ENCODE measurements around the gene FAM47B.

Gene FAM47B

DNA sequence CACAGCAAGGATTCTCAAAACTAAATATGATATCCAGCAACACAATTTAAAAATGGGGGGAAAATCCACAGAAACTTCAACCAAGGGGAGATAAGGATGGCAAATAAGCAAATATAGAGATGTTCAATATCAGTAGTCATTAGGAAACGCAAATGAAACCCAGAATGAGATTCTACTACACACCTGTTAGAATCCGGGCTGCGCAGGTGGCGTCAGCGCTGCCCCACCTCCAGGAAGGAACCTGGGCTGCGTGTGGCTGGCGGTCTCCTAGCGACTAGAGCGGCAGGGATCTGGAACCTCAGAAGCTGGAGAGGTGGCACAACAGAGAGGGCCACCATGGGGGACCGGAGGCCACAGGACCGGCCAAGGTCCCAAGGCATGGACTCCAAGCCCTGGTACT lies at the start of gene FAM47B:
Gene FAM47B (plus strand): TSS at position 301 of the 400 bp plus-strand sequence. CDS start 36 bp downstream, at position 337.
- no peak for DNase-seq

GRCh38 chrX:34893741-34894140 lies 48.9 kb upstream of the FAM47B start:
- no peak for DNase-seq

DNA sequence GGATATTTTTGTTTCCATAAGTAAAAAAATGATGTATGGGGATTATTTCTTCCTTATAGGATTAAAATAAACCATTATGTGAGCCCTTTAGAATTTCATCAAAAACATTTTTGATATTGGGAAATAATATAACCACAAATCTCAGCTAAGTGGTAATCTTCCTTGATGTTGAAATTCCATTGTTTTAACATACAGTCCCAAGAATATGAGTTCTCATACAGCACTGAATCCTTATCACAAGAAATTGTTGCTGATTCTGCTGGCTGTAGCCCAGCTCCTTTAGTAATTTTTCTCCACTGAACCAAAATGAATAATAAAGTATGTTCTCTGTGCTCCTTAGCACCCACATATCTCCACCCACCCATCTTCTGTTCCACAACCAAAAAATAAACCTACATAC lies 41.9 kb upstream of the FAM47B start:
- DNase-seq: no peak

GRCh38 chrX:34901761-34902160 lies 40.8 kb upstream of the FAM47B start:
- DNase-seq: no peak

GRCh38 chrX:34903316-34903715 lies 39.3 kb upstream of the FAM47B start:
- DNase-seq: no peak

GRCh38 chrX:34909151-34909550 lies 33.4 kb upstream of the FAM47B start:
- DNase-seq: no peak

DNA sequence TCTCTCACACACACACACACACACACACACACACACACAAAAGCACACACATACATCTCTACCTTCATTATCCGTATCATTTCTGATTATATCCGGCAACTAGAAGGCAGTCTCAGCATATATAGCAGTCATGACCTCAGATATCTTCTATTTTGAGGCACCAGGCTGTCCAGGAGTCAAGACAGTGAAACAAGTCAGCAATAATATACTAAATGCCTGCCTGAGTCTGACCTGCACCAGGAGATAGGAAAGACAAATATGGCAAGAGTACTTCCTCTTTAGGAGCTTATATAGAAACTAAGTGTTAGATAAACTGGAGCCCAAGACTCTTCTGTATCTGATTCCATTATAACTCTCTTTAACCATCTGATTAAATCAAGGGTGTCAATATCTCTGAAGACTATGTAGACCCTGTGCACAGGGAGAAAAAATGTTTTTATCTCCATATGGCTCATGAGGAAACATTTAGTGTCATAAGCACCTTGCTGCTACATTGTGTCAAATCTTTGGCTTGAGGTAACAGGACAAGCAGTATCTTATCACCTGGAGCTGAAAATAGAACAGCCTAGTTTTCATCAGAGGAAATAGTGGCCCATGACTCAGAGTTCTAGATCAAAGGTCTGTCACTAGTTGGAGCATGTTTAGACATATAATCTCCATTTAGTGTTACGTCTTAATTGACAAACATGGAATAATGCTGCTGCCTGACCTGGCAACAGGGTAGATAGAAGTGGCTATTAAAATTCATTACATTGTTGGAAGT lies 27.0 kb upstream of the FAM47B start:
- no peak for DNase-seq

- DNase-seq: no peak
These were observed 25.4 kb upstream of the FAM47B start for GRCh38 chrX:34917146-34917545.

DNA sequence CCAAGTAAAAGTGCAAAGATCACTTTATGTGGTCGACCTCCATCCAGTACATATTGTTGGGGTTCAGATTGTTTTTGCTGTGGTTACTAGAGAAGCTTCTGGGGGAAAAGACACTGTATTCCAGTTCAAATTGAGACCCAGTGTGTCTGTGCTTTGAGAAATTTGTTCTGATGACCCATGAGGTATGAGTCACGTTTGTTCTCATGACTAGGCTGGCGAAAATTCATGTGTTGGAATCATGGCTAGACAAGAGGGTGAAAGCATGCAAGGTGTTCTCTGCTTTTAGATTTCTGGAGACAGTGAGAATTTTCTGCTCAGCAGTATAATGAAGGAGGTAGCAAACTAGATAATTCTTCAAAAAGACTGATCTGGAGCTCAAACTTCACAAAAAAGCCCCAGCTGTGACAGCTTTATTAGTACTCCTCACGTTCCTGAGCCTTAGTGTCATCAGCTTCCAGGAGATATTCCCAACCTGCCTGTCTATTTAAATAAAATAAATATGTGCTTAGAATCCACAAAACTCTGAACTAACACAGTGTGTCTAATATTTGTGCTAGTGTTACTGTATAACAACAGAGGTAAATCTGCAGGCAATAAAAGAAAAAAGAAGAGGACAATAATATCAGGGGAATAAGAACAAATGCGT lies 24.4 kb upstream of the FAM47B start:
- DNase-seq: no peak

GRCh38 chrX:34918856-34919255 lies 23.7 kb upstream of the FAM47B start:
- no peak for DNase-seq

DNA sequence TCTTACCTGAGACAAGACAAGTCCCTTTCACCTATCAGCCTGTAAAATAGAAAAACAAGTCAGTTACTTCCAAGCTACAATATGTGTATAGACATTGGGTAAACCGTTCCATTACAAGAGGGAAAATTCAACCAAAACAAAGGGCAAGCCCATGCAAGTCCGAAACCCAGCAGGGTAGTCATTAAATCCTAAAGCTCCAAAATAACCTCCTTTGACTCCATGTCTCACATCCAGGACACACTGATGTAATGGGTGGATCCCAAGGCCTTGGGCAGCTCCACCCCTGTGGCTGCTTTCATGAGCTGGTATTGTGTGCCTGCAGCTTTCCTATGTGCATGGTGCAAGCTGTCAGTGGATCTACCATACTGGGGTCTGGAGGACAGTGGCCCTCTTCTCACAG lies 14.7 kb upstream of the FAM47B start:
- no peak for DNase-seq

DNA sequence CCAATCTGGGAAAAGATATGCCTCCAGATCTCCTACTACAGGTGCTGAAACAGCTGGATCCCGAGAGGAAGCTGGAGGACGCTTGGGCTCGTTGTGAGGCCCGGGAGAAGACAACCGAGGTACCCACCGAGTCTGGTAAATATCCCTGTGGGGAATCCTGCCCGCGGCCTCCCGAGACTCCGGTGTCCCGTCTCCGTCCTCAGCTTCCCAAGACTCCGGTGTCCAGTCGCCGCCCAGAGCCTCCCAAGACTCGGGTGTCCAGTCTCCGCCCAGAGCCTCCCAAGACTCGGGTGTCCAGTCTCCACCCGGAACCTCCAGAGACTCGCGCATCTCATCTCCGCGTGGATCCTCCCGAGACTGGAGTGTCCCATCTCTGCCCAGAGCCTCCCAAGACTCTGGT lies 639 bp downstream of the FAM47B start:
- no peak for DNase-seq

DNA sequence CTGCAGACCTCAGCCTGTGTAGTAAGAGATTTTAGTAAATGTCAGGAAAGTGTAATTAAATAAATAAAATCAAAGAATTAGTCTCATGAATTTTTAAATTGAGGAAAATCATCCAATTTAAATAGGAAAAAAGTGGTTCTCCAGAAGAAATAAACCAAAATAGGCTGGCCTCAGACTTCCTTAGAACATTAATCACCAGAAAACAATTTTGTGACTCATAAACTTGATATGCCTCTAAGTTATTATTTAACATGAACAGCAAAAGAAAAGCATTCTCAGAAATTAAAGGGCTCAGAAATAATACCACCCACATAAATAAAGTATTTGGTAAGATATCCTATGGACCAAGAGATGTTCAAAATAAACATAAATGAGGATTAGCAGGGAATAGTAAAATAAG lies 14.3 kb downstream of the FAM47B start:
- DNase-seq: no peak

DNA sequence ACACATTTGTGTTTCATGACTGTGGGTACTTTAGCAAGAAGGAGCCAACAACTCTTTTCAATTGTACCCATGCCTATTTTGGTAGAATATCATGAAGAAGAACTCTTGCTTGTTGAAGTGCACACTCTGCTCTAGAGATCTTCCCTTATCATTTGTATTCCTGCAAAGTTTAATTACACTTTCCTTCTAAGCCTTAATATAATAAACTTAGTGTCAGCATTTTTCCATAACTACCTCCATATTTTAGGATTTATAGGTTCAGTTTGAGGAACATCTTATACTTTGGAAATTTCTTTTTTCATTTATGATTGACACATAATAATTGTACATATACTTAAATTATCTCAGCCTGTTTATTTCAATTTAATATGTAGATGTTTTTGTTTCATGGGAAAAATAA lies 19.1 kb downstream of the FAM47B start:
- no peak for DNase-seq

GRCh38 chrX:34972206-34972605 lies 29.6 kb downstream of the FAM47B start:
- no peak for DNase-seq

DNA sequence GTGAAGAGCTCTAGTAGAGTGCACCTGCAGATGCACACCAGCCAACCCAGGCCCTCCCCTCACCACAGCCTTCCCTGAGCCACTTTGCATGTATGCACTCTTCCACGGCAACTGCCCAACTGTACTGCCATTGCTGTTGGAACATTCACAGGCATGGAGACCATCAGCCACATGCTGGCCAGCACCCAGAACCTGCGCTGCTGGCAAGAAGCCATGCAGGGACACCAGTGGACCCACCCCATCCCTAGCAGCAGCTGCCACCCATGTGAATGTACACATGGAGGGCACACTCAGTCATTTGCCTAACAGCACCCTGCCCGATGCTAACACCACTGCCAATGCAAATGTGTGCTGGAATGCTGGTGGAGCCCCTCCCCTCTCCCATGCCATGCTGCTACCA lies 35.6 kb downstream of the FAM47B start:
- DNase-seq: no peak

DNA sequence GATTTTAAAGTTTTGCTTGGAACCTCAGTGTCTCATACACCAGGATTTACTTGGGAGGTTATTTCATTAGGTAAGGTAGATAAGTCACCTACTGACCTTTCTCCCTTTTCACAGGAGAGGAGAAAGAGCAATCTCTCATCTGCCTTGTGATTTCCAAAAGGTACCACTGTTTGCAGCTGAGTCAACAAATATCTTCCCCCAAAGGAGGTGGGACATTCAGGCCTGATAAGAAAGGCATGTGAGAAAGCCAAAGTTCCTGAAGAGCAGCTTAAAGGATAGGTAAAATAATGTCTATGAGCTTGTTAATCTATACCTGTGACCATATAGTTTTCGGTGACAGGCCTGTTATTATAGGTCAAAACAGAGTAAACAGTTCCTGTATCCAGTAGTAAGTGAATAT lies 45.0 kb downstream of the FAM47B start:
- no peak for DNase-seq

Data from T1000 (cell line).